ENCODE measurements around the gene THAP10.
"Not testable (repeated sequence)": the region's sequence is repeated elsewhere in the genome, so short reads cannot be mapped to it uniquely, and the experiment has no call there.

THAP10 gene

GRCh38 chr15:70892002-70892911 is at the start of gene THAP10, which contains the start of gene LRRC49:
TSS of gene THAP10 (minus strand) at chr15:70892433. CDS start at chr15:70892272, 161 bp downstream.
TSS of gene LRRC49 (plus strand) at chr15:70892826. CDS start at chr15:70892895, 69 bp downstream.
- in situ Hi-C loops (cut with HindIII; ENCODE audit: low pct_unique_long_range_greater_than_20kb, low sequenced_read_pairs), result no loop called here
- TF ChIP-seq JUND (IDR thresholded peaks at IDR 0.05; ENCODE audit: low read depth), result no peak
- DNase-seq (ENCODE audit: low read depth in 1 of 2, low spot score in 1 of 2), result peak; percentile 51 to 94

GRCh38 chr15:70936326-70936725 is 44.1 kb upstream of the THAP10 start:
- in situ Hi-C loops (cut with HindIII; ENCODE audit: low pct_unique_long_range_greater_than_20kb, low sequenced_read_pairs), result no loop called here
- DNase-seq (ENCODE audit: low read depth in 1 of 2, low spot score in 1 of 2), result peak in 1 of 2 experiments; percentile 10
- TF ChIP-seq JUND (IDR thresholded peaks at IDR 0.05; ENCODE audit: low read depth), result no peak

- TF ChIP-seq JUND (IDR thresholded peaks at IDR 0.05; ENCODE audit: low read depth), result no peak
- no peak for DNase-seq (ENCODE audit: low read depth in 1 of 2, low spot score in 1 of 2)
- in situ Hi-C loops (cut with HindIII; ENCODE audit: low pct_unique_long_range_greater_than_20kb, low sequenced_read_pairs), result no loop called here
Observed at GRCh38 chr15:70935631-70936030, 43.4 kb upstream of the THAP10 start.

GRCh38 chr15:70933411-70933810 is 41.2 kb upstream of the THAP10 start:
- in situ Hi-C loops (cut with HindIII; ENCODE audit: low pct_unique_long_range_greater_than_20kb, low sequenced_read_pairs), result no loop called here

GRCh38 chr15:70932397-70932796 is 40.2 kb upstream of the THAP10 start:
- no peak for TF ChIP-seq JUND (IDR thresholded peaks at IDR 0.05; ENCODE audit: low read depth)
- no peak for DNase-seq (ENCODE audit: low read depth in 1 of 2, low spot score in 1 of 2)
- in situ Hi-C loops (cut with HindIII; ENCODE audit: low pct_unique_long_range_greater_than_20kb, low sequenced_read_pairs), result no loop called here

More at GRCh38 chr15:70933411-70933810, 41.2 kb upstream of the THAP10 start:
- no peak for TF ChIP-seq JUND (IDR thresholded peaks at IDR 0.05; ENCODE audit: low read depth)
- no peak for DNase-seq (ENCODE audit: low read depth in 1 of 2, low spot score in 1 of 2)

- in situ Hi-C loops (cut with HindIII; ENCODE audit: low pct_unique_long_range_greater_than_20kb, low sequenced_read_pairs), result no loop called here
- no peak for DNase-seq (ENCODE audit: low read depth in 1 of 2, low spot score in 1 of 2)
- no peak for TF ChIP-seq JUND (IDR thresholded peaks at IDR 0.05; ENCODE audit: low read depth)
Observed at GRCh38 chr15:70931821-70932220, 39.6 kb upstream of the THAP10 start.

GRCh38 chr15:70926914-70927313 is 34.7 kb upstream of the THAP10 start:
- DNase-seq (ENCODE audit: low read depth in 1 of 2, low spot score in 1 of 2); in situ Hi-C loops (cut with HindIII; ENCODE audit: low pct_unique_long_range_greater_than_20kb, low sequenced_read_pairs): not testable (repeated sequence)

- no peak for DNase-seq (ENCODE audit: low read depth in 1 of 2, low spot score in 1 of 2)
- TF ChIP-seq JUND (IDR thresholded peaks at IDR 0.05; ENCODE audit: low read depth), result no peak
- in situ Hi-C loops (cut with HindIII; ENCODE audit: low pct_unique_long_range_greater_than_20kb, low sequenced_read_pairs), result no loop called here
Observed at GRCh38 chr15:70923311-70924080, 31.3 kb upstream of the THAP10 start.

GRCh38 chr15:70922119-70922518 is 29.9 kb upstream of the THAP10 start:
- DNase-seq (ENCODE audit: low read depth in 1 of 2, low spot score in 1 of 2), result no peak
- TF ChIP-seq JUND (IDR thresholded peaks at IDR 0.05; ENCODE audit: low read depth), result no peak
- in situ Hi-C loops (cut with HindIII; ENCODE audit: low pct_unique_long_range_greater_than_20kb, low sequenced_read_pairs), result no loop called here

- TF ChIP-seq JUND (IDR thresholded peaks at IDR 0.05; ENCODE audit: low read depth), result no peak
- no peak for DNase-seq (ENCODE audit: low read depth in 1 of 2, low spot score in 1 of 2)
- in situ Hi-C loops (cut with HindIII; ENCODE audit: low pct_unique_long_range_greater_than_20kb, low sequenced_read_pairs), result no loop called here
Observed at GRCh38 chr15:70920981-70921696, 28.9 kb upstream of the THAP10 start.

- in situ Hi-C loops (cut with HindIII; ENCODE audit: low pct_unique_long_range_greater_than_20kb, low sequenced_read_pairs), result no loop called here
- DNase-seq (ENCODE audit: low read depth in 1 of 2, low spot score in 1 of 2), result no peak
- no peak for TF ChIP-seq JUND (IDR thresholded peaks at IDR 0.05; ENCODE audit: low read depth)
Observed at GRCh38 chr15:70917955-70918354, 25.7 kb upstream of the THAP10 start.

- in situ Hi-C loops (cut with HindIII; ENCODE audit: low pct_unique_long_range_greater_than_20kb, low sequenced_read_pairs), result no loop called here
Observed at GRCh38 chr15:70916531-70916930, 24.3 kb upstream of the THAP10 start.

More at GRCh38 chr15:70916531-70916930, 24.3 kb upstream of the THAP10 start:
- DNase-seq (ENCODE audit: low read depth in 1 of 2, low spot score in 1 of 2), result no peak
- no peak for TF ChIP-seq JUND (IDR thresholded peaks at IDR 0.05; ENCODE audit: low read depth)

Data from T47D (cell line).